ENCODE data around the gene SRGAP1.
"Not testable (repeated sequence)": the region's sequence is repeated elsewhere in the genome, so short reads cannot be mapped to it uniquely, and the experiment has no call there.

The SRGAP1 gene

GRCh38 chr12:64053117-64053516 is 208.6 kb downstream of the SRGAP1 start:
- no peak for DNase-seq (ENCODE audit: low read depth)

GRCh38 chr12:64054079-64054520 is 209.6 kb downstream of the SRGAP1 start:
- no peak for DNase-seq (ENCODE audit: low read depth)

GRCh38 chr12:64056741-64057140 is 212.2 kb downstream of the SRGAP1 start:
- DNase-seq (ENCODE audit: low read depth) = no peak

DNA sequence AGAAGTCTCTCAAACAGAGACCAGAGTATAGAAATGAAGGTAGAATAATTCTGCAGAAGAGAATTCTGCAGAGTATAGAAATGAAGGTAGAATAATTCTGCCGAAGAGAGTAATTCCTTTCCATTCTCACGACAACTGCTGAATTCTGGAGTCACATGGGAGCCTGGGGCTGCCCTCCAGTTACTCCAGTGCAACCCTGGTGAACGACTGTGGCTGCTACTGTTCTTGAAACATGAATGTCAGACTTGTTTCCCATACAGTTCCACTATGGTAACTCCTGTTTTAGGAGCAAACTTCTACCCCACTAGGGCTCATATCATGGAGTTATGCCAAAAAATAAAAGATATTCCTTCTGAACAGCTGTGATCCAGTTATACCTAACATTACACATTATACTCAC is 213.2 kb downstream of the SRGAP1 start:
- no peak for DNase-seq (ENCODE audit: low read depth)

DNA sequence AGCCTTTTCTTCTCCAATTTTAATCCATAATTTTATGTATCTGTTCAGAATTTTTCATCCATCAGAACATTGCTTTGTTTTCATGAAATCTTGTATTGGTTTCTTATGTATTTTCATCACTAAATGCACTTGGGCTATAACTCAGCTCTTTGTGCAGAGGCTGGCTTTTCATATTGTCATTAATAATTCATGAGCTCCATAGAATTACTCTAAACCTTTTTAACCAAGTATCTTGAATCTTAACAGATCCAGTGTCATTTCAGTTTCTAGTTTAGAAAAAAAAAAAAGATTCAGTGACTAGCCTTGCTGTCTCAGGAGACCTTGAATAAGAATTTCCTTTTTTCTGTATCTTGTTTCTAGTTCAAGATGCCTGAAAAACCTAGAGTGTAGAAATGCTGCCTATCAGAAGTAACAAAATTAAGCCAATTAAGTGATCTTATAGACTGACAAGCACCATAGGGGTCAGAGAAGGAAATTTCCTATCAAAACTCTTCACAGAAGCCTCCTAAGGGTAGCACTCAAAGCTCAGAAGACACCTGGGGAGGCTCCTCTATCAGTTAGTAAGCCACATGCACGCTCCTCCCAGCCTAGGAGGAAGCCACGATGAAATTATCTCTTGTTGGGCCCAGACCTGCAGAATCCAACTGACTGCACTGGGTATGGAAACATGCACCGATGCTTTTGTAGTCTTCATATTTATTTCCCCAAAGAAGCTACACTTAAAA is 214.2 kb downstream of the SRGAP1 start:
- no peak for DNase-seq (ENCODE audit: low read depth)

GRCh38 chr12:64059685-64060084 is 215.2 kb downstream of the SRGAP1 start:
- no peak for DNase-seq (ENCODE audit: low read depth)

DNA sequence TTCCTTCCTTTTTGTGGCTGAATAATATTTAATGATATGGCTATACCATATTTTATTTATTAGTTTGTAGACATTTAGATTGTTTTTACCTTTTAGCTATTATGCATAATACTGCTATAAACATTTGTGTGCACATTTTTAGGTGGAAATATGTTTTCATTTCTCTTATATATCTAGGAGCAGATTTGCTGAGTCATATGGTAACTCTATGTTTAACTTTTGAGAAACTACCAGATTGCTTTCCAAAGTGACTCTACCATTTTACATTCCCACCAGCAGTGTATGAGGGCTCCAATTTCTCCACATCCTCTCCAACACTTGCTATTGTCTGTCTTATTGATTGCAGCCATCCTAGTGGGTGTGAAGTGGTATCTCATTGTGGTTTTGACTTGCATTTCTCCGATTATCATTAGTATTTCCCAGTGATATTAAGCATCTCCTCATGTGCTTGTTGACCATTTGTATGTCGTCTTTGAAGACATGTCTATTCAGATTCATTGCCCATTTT is 217.4 kb downstream of the SRGAP1 start:
- DNase-seq (ENCODE audit: low read depth) = no peak

- no peak for DNase-seq (ENCODE audit: low read depth)
These were observed 218.6 kb downstream of the SRGAP1 start for GRCh38 chr12:64063121-64063520.

DNA sequence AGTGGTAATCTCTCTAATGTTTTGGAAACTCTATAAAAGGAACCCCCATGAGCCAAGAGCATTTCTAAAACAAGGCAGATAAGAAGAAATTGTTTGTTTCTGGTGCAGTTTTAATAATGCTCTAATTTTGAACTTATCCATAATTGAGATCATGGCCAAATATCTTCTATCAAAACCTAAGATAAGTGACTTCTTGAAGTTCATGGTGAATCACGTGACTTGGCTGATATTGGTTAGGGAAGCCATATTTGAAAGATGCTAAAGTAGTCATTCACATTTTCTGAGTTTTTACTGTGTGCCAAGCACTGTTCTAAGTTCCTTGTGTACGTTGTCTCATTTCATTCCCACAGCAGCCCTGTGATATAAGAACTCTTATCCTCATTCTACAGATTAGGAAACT is 219.7 kb downstream of the SRGAP1 start:
- no peak for DNase-seq (ENCODE audit: low read depth)

DNA sequence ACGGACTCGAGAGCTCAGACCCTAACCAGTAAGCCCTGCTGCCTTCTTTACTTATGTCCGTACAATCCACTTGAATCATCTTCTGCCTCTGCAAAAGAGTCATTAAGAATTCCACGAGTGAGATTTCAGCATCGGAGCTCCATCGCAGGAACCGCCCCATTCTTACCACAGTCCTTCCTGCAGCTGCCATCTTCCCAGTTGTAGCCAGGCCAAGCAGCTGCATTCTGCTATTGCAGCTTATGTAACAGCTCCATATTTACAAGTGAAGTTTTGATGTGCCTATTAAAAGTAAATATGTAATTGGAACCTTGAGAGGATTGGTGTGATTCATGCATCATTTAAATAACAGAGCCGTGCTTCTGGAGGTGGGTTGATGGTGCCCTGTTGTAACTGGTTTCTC is 220.2 kb downstream of the SRGAP1 start:
- DNase-seq (ENCODE audit: low read depth) = no peak

DNA sequence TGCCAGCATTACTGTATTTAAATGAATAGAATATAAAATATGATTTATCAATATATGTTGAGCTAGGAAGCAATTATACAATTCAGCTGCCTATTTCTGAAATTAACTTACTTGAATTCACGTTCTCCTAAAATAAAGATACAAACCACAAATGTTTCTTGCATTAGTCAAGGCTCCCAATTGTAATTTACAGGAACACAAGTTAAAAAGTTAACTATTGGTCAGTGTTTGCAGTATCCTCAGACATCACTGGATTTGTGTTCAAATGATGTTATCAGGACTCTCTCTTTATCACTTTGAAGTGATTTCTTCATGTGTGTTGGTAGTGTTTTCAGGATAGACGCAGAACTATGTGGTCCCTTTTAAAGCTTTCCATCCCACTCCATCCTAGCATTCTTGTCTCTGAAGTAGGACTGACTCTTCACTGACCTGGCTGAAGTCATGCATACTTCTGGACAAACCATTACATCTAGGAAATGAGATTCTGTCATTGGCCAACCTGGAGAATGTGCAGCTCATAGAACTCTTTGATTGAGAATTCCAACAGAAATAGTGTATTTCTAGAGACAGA is 221.5 kb downstream of the SRGAP1 start:
- no peak for DNase-seq (ENCODE audit: low read depth)

DNA sequence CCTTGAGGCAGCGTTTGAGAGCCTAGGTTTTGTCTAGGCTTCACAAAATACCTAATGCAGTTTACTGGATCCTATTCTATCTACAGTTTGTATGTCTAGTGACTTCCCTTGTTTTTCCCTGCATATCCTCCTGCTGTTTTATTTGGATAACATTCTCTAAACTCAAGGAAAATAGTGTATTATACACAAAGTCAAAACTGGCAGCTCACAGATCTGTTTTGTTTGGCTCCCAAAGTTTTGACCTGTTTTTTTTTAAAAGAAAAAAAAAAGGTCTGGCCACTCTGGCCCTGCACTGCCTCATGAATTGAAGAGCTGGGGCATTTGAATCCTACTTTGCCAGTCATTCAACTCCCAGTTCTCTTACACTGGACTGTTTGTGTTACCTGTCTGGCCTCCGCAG is 222.3 kb downstream of the SRGAP1 start:
- DNase-seq (ENCODE audit: low read depth) = no peak

DNA sequence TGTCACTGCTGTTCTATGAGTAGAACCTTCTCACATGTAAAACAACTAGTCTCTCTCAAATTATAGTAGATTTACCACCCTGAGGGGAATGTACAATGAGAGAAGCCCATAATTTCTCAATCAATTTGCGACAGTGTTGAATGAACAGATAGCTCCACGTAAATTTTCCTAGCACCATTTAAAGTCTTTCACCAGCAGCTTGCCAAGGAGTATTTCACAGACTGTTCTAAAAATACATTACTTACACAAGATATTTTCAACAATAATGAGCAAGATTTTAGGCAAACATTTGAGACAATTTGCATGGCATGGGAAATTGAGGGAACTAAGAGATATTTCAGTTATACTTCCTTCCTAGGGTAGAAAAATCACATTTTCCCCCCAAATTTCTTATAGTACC is 226.0 kb downstream of the SRGAP1 start:
- DNase-seq (ENCODE audit: low read depth) = no peak

GRCh38 chr12:64072916-64073575 is 228.5 kb downstream of the SRGAP1 start:
- DNase-seq (ENCODE audit: low read depth) = no peak

GRCh38 chr12:64076565-64076964 is 232.1 kb downstream of the SRGAP1 start:
- not testable (repeated sequence) for DNase-seq (ENCODE audit: low read depth)

GRCh38 chr12:64077922-64078321 is 233.4 kb downstream of the SRGAP1 start:
- no peak for DNase-seq (ENCODE audit: low read depth)

GRCh38 chr12:64080319-64081007 is 236.0 kb downstream of the SRGAP1 start:
- DNase-seq (ENCODE audit: low read depth) = no peak

DNA sequence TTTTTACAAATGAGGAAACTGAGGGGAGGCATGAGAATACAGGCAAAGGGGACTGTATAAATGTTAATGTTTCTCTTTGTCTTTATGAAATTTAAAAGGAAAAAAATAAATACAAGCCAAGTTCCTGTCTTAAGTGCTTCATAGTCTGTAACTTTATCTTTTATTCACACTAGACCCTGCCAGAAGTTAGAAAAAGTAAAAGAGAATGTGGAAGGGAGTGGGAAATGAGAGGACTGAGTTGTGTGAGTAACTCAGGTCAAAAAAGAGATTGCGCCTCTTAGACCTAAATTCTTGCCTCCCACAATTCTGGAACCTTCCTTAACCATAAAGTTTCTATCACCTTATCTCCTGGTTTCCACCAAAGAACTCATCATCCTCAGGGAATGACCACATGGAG is 236.5 kb downstream of the SRGAP1 start:
- DNase-seq (ENCODE audit: low read depth) = no peak

GRCh38 chr12:64082116-64082515 is 237.6 kb downstream of the SRGAP1 start:
- DNase-seq (ENCODE audit: low read depth) = no peak

DNA sequence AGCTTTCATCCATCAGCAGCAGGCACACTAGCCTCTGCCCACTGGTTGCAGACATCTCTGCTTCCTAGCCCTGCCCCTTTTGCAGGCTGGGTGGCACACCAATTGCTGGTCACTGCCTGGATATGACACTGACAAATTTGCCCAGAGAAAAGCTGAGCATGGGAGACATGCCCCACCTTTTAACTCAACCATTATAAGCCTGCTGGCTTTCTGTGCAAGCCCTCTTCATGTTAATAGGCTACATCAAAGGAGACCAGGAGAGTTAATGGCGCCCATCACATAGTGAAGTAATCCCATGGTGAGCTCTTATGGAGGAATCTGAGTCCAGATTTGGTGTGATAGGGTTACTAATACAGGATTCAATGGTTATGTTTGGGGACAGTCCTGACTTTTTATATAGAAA is 238.4 kb downstream of the SRGAP1 start:
- DNase-seq (ENCODE audit: low read depth) = no peak

GRCh38 chr12:64083285-64084210 is 239.0 kb downstream of the SRGAP1 start:
- DNase-seq (ENCODE audit: low read depth) = no peak

- DNase-seq (ENCODE audit: low read depth) = no peak
These were observed 240.7 kb downstream of the SRGAP1 start for GRCh38 chr12:64085154-64085553.

All from stimulated activated CD8-positive, alpha-beta memory T cell treated with anti-CD3 and anti-CD28 coated beads, Interleukin-7, amount 100 ng/mL, for 24 hours (primary cell).